Stimulated activated CD8-positive, alpha-beta memory T cell treated with anti-CD3 and anti-CD28 coated beads, Interleukin-15, amount 100 ng/mL, for 1 hour (primary cell): ENCODE data around the gene OR2T10.
"Not testable (repeated sequence)": the region's sequence is repeated elsewhere in the genome, so short reads cannot be mapped to it uniquely, and the experiment has no call there.

Experiments used
- DNase-seq: peaks from one replicate; pipeline ENCODE4 v3.0.0-alpha.2; 2020; ENCODE audit warnings: low read depth

The OR2T10 gene

DNA sequence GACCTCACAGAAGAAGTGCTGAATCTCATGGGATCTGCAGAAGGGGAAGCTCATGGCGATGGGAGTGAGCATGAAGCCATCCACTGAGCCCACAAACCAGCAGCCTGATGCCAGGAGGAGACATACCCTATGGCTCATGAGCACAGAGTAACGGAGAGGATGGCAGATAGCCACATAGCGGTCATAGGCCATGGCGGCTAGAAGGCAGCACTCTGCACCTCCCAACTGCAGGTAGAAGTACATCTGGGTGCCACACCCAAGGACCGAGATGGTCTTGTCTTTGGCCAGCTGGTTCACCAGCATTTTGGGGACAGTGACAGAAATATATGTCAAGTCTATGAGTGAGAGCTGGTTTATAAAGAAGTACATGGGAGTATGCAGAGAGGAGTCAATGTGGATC, 4.3 kb downstream of the OR2T10 start:
- DNase-seq: no peak

DNA sequence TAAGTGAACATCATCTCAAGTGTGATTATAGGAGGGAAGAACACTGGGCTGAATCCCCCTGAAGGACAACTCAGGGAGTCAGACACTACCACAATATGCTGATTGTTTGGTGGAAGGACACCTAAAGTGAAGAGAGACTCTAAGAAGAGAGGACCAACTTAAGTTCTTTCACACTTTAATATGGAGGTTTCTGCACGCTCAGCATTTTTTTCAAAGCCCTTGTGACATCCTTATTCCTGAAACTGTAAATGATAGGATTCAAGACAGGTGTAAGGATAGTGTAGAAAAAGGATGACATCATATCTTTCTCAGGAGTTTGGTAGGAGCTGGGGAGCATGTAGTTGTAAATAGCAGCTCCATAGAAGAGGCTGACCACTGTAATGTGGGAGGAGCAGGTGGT, 4.8 kb downstream of the OR2T10 start:
- no peak for DNase-seq

DNA sequence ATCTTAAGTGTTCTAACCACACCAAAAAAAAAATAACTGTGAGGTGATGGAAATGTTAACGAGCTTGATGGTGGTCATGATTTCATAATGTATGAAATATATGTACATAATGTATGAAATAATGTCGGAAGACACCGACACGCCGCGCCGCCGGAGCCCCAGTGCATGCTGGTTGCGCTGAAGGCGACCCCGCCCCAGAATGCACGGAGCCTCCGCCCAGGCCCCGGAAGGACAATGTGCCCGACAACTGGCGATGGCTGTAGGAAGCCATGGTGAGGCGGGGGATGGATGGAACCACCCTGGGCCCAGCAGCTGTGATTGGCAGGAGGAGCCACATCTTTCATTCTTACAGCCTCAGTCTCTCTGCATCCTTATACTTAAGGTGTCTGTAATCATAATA, 7.4 kb downstream of the OR2T10 start:
- DNase-seq: no peak

DNA sequence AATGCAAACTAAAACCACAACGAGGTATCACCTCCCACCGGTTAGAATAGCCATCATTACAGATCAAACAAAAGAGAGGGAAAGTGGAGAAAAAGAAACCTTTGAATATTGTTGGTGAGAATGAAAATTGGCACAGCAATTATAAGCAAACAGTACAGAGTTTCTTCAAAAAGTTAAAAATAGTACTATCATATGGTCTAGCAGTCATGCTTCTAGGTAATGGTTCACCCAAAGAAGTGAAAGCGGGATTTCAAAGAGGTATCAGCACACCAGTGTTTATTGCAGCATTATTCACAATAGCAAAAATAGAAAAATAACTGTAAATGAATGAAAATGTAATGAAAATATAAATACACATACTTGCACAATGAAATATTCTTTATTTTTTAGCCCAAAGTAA, 8.2 kb downstream of the OR2T10 start:
- DNase-seq: no peak

DNA sequence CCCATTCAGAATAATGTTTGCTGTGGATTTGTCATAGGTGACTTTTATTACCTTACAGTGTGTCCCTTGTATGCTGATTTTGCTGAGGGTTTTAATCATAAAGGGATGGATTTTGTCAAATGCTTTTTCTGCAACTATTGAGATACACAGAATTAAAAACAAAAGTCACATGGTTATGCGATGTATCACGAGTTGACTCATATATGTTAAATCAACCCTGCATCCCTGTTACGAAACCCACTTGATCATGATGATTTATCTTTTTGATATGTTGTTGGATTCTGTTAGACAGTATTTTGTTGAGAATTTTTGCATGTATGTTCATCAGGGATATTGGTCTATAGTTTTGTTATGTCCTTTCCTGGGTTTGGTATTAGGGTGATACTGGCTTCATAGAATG, 12.2 kb downstream of the OR2T10 start:
- DNase-seq: no peak

DNA sequence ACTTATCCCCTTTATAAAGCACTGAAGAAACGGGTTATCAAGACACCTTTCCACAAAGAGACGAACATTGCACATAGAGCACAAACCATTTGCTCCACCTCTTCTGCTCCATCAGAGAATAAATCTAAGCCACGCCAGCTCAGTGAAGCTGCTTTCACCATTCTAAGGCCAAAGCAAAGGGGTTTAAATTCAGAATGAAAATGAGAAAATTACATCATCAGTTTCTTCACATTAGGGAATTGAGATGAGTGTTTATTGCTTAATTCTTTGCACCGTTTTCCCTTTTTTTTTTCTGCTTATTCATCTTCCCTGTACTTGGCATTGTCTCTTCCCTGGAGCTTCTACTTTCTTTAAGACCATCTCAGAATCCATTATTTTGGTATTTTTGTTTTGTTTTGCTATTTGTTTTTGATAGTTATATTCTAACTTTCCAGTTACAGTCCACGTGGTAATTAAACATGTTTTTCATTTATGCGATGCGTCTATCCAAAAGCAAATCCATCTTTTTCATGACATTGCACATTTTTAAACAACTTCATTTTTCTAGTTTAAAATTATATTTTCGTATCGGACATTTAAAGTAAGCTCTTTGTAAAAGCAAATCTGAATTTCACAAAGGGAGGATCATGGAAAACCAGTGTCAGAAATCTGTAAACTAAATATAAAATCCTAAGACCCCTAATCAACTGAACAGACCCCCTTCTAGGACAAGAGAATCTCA, 21.1 kb downstream of the OR2T10 start:
- no peak for DNase-seq

DNA sequence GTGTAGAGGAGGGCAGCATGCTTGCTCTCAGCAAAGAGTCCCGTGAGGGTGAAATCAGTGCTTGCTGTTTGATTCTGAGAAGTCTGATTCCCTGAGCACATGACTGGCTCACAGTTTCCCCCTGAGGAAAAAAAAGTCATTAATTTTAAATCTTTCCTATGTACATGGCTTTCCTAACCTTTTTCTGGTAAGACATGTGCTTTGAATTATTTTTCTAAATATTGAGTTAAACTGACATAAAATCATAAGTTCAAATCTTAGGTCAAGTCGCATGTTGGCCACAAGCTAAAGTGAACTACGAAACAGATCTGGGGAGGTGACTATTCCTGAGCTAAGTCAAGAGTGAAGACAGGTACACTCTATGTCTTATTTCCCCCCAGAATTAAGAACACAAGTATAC, 22.8 kb downstream of the OR2T10 start, which contains the start of gene OR2T34:
Gene OR2T34, minus strand, starts transcription at position 101 of the 400 bp plus-strand sequence. Its CDS starts 0 bp downstream, at position 101.
- DNase-seq: not testable (repeated sequence)

DNA sequence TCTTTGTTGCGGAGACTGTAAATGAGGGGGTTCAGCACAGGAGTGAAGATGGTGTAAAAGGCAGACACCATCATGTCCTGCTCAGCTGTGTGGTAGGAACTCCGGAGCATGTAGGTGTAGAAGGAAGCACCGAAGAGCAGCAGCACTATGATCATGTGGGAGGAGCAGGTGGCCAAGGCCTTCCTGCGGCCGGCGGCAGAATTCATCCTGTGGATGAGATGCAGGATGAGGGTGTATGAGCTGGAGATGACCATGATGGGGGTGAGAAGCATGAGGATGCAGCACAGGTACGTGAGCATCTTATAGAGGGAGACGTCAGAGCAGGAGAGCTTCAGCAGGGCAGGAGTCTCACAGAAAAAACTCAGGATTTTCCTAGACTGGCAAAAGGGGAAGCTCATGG, 23.6 kb downstream of the OR2T10 start:
- DNase-seq: not testable (repeated sequence)

DNA sequence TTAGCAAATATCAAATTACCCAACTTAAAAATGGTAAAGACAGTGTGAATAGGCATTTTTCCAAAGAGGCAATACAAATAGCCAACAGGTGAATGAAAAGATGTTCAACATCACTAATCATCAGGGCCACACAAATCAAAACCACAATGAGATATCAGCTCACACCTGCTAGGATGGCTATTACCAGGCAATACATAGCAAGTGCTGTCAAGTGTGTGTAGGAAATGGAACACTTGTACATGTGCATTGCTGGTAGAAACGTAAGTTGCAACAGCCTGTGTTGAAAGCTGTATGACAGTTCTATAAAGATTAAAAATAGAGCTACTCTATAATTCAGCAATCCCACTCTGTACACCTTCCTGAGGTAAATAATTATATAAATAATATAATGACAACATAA, 25.5 kb downstream of the OR2T10 start:
- DNase-seq: not testable (repeated sequence)

DNA sequence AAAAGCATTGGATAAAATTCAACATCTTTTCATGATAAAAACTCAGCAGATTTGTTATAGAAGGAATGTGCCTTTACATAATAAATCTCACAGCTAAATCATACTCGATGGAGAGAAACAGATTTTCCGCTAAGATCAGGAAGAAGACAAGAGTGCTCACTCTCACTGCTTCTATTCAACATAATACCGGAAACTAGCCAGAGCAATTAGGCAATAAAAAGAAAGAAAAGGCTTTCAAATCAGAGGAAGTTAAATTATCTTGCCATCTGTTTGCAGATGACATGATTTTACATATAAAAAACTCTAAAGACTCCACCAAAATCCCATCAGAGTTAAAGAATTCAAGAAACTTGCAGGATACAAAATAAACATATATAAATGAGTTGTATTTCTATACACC, 26.7 kb downstream of the OR2T10 start:
- not testable (repeated sequence) for DNase-seq

DNA sequence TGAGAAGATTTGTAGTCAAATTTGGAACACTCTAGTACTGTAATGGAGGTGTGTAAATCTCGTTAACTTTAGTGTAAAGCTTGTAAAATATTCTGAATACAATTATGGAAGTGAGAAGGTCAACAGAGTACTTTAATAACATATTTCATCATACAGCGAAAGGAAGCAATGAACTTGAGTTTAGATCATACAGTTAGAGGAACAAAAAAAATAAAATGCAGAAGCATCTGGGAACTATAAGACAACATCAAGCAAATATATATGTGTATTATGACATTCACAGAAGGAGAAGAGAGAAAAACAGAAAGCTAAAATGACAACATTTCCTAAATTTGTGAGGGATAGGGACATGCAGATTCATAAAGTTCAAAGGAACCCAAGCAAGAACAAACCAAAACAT, 28.5 kb downstream of the OR2T10 start:
- not testable (repeated sequence) for DNase-seq

DNA sequence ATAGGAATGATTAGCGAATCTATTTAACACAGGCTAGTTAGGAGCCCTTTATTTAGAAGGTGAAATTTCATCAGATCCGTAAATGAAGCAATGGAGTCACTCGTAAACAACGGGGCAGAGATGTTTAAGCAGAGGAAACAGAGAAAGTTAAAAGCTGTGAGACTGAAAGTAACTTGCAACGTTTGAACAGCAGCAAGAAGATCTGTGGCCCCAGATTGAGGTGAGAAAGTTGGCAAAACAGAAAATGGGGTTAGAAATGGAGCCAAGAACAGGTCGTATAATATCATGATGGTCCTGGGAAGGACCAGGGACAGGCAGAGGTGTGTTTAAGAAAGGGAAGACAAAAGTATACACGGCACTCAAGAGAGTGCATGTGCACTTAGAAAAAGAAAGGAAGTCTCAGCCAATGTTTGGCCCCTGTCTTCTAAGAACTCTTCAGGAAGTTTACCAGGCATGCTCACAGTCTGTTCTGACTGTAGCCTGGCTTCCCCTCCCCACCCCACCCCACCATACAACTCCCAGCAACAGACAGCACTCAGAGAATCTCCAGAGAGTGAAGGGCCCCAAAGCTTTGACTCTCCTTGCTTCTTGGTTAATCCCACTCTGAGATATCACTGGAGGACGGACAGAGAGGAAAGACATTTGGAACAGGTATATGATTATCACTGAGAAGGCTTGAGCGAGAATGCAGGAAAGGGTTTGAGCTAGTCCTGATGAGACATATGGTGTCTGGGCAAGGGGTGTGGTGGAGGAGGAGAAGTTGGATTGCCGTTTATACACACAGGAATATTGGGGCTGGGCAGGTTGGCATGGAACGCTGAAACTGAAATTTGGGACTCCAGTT, 31.7 kb downstream of the OR2T10 start:
- DNase-seq: not testable (repeated sequence)

DNA sequence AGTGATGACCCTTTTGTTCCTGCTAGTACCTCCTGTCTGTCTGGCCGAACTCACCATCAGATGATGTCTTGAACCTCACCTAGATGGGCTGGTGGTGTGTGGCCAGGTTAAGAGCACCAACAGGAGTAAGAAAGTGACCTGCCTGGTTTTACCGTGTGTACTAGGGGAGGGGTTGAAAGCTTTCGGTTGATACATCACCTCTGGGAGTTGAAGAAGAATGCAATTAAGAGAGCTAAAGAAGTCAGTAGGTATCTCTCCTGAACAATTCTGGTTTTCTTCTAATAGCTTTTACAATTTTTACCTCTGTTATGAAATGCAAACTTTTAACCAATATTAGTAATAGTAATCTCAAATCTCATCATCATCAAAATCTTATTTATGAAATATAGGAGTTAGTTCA, 34.8 kb downstream of the OR2T10 start, which contains the start of gene OR2T29:
Gene OR2T29, minus strand, starts transcription at position 101 of the 400 bp plus-strand sequence. CDS start 3,281 bp downstream, outside the sequence.
- DNase-seq: not testable (repeated sequence)

DNA sequence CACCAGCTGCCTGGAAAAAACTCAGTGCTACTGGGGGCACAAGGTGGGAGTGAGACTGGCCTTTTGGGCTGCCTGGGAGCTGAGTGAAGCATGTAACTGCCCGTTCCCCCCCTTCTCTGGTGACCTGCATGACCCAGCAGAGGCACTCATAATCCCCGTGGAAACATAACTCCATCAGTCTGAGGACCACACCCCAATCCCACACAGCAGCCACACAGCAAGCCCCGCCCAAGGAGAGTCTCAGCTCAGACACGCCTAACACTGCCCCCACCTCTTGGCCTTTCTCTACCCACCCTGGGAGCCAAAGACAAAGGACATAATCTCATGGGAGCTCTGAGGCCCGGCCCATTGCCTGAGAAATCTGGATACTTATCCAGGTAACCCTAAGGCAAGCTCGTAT, 46.5 kb downstream of the OR2T10 start:
- not testable (repeated sequence) for DNase-seq

DNA sequence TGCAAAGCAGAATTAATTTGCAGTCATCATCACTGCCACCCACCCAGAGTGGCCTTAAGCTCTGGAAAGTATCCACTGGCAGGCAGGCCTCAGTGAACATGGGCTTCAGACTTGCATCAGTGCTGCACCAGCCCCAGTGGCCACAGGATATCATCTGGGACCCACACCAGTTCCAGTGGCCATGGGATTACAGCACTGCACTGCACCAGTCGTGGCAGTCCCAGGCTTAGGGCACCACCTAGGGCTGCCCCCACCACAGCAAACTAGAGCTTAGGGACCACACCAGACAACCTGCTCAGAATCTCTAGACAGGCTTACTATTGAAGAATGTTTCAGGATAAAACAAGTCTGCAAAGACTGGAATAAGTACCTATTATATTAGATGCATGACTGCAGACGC, 50.1 kb downstream of the OR2T10 start:
- not testable (repeated sequence) for DNase-seq
